T47D (cell line): ENCODE data around the gene CRTC3.
"Not testable (repeated sequence)": the region's sequence is repeated elsewhere in the genome, so short reads cannot be mapped to it uniquely, and the experiment has no call there.

Experiments
- DNase-seq, 2 experiments: peaks; one replicate each; pipeline versions ENCODE4 v3.0.0 to v3.0.0-alpha.2; 2011 to 2012; ENCODE audit warnings: low read depth in 1 of 2, low spot score in 1 of 2
- JUND ChIP-seq: IDR thresholded peaks from 2 replicates; pipeline ENCODE4 v1.6.1; 2012; ENCODE audit warnings: low read depth
- in situ Hi-C: cut with HindIII; loops from 2 replicates; pipeline ENCODE4 v1.10.0; 2016; ENCODE audit warnings: low sequenced_read_pairs, low pct_unique_long_range_greater_than_20kb

Gene CRTC3

DNA sequence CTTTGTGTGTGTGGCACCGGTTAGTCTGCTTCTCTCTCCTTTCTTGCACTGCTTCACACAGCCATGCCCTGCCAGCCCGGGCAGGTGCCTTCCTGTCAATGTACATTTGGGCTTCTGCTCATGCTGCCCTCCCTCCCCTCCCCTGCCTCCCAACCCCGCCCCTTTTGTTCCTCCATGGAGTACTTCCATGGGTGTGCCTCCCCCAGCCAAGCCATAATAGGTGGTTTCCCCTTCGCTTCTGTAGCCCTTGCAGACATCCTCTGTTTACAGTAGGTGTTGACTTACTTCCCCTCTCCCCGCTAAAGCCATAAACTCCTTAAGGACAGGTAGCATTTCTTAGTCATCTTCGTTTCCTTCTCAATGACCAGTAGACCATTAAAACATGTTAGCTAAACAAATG lies 31.8 kb upstream of the CRTC3 start:
- DNase-seq: no peak
- no peak for TF ChIP-seq JUND
- in situ Hi-C loops: no loop called here

DNA sequence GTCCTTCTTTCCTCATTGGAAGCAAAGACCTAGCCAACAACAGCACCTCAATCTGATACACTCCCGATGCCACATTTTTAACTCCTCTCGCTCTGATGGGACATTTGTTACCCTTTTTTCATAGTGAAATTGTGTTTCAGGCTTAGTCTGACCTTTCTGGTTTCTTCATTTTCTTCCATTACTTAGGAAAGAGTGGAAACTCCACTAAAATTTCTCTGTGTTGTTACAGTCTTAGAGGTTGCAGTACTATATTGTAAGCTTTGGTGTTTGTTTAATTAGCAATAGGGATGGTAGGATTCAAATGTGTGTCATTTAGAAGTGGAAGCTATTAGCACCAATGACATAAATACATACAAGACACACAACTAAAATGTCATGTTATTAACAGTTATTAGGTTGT lies 29.6 kb upstream of the CRTC3 start:
- no peak for TF ChIP-seq JUND
- in situ Hi-C loops: no loop called here
- DNase-seq: no peak

DNA sequence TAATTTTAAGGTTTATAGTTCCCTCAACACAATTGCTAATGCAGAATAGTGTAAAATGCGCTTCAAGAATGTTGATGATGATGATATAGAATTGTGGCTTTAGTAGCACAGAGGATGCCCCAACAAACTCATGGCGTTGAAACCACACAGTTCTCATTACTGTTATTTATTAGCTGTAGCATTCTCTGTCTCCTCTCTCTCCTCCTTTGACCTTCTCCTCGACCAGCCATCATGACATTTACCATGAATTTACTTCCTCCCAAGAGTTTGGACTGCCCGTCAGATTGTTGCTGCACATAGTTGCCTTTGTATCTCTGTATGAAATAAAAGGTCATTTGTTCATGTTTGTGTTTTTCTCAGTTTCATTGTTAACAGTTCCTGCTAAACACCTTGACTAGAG lies 27.8 kb upstream of the CRTC3 start:
- TF ChIP-seq JUND: no peak
- in situ Hi-C loops: no loop called here
- DNase-seq: no peak

DNA sequence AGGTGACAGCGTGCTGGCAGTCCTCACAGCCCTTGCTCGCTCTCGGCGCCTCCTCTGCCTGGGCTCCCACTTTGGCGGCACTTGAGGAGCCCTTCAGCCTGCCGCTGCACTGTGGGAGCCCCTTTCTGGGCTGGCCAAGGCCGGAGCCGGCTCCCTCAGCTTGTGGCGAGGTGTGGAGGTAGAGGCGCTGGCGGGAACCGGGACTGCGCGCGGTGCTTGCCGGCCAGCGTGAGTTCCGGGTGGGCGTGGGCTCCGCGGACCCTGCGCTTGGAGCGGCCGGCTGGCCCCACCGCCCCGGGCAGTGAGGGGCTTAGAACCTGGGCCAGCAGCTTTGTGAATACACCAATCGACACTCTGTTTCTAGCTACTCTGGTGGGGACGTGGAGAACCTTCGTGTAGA lies 18.9 kb upstream of the CRTC3 start:
- DNase-seq, in situ Hi-C loops: not testable (repeated sequence)

DNA sequence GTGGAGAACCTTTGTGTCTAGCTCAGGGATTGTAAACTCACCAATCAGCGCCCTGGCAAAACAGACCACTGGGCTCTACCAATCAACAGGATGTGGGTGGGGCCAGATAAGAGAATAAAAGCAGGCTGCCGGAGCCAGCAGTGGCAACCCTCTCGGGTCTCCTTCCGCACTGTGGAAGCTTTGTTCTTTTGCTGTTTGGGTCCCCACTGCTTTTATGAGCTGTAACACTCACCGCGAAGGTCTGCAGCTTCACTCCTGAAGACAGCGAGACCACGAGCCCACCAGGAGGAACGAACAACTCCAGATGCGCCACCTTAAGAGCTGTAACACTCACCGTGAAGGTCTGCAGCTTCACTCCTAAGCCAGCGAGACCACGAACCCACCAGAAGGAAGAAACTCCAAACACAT lies 18.5 kb upstream of the CRTC3 start:
- in situ Hi-C loops, DNase-seq: not testable (repeated sequence)

DNA sequence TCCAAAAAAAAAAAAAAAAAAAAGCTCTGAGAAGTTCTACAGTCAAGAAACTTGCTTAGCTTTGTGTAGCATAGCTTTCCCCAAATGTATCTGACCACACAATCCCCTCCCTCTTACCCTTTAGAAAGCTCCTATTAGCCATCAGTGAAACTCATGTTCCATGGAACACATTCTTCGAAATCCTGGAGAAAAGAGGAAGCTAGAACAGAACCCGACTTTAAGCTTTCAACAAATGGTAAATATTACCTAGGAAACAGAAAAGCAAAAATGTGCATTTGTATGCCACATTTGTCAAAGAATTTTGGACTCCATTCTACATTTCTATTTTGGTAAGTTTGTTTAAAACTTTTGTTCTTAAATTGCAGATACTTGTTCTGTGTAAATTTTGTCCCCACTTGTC lies 17.4 kb upstream of the CRTC3 start:
- in situ Hi-C loops: no loop called here
- no peak for TF ChIP-seq JUND
- no peak for DNase-seq

DNA sequence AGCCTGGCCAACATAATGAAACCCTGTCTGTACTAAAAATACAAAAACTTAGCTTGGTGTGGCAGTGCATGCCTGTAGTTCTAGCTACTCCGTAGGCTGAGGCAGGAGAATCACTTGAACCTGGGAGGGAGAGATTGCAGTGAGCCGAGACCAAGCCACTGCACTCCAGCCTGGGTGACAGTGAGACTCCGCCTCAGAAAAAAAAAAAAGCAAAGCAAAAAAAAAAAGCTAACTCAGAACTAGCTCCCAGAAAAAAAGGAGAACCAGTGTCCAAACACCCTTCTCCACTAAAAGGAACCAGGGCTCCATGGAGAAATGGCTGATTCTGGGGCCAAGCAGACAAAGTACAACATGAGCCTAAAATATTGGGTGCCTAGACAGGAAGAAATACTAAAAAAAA lies 16.7 kb upstream of the CRTC3 start:
- no peak for DNase-seq
- in situ Hi-C loops: no loop called here
- no peak for TF ChIP-seq JUND

DNA sequence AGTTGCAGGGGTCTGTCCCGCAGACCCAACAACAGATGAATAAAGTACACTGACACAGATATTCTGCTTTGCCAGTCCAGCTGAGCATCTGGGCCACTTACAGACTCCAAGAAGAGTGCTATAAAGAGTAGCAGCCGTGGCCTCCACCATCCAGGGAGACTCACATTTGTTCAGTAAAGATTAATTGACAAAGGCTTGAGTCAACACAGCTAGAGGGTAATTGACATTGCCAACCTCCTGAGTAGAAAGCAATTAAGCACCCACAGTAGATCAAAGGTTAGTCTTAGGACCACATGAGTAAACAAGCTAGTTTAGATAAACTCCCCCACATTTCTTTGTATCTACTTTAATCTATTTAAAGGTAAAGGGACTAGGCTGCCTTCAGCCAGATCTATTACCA lies 16.3 kb upstream of the CRTC3 start:
- no peak for TF ChIP-seq JUND
- in situ Hi-C loops: no loop called here
- no peak for DNase-seq

DNA sequence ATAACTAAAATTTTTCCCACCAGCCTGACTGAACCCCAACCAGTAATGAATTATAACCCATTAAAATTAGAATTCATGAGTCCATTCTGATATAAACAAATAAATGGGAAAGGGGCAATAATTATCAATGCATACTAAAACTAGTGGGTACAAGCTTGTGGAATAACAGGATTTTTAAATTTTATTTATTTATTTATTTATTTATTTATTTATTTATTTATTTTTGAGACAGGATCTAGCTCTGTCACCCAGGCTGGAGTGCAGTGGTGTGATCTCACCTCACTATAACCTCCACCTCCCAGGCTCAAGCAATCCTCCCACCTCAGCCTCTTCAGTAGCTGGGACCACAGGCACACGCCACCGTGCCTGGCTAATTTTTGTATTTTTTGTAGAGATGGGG lies 15.8 kb upstream of the CRTC3 start:
- DNase-seq, in situ Hi-C loops: not testable (repeated sequence)

DNA sequence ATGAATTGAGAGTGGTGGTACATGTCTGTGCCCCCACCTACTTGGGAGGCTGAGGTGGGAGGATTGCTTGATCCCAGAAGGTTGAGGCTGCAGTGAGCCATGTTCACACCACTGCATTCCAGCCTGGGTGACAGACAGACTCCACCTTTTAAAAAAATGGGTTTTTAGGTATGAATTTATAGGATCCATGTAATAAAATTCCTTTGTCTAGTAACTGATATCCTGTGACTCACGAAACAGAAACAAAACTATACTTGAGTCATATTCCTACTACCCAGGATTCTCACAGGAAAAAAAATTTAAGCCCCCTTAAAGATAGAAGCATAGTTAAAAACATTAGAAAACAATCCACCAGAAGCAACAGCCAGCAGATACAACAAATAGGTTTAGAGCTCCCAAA lies 10.0 kb upstream of the CRTC3 start:
- TF ChIP-seq JUND: no peak
- DNase-seq: no peak
- in situ Hi-C loops: no loop called here

DNA sequence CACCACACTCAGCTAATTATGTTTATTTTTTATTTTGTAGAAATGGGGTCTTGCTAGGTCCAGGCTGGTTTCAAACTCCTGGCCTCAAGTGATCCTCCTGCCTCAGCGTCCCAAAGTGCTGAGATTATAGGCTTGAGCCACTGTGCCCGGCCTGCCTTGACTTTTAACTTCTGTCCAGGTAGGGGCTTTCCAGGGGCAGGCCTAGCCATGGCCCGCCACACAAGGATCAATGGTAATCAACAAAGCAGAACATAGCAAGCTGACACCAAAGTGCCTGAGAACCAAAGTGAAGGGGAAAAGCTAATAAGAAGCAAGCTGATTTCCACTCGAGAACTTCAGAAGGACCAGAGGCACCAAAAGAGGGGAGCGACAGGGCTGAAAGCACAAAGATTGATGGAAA lies 9.4 kb upstream of the CRTC3 start:
- no peak for DNase-seq
- no peak for TF ChIP-seq JUND
- in situ Hi-C loops: no loop called here

DNA sequence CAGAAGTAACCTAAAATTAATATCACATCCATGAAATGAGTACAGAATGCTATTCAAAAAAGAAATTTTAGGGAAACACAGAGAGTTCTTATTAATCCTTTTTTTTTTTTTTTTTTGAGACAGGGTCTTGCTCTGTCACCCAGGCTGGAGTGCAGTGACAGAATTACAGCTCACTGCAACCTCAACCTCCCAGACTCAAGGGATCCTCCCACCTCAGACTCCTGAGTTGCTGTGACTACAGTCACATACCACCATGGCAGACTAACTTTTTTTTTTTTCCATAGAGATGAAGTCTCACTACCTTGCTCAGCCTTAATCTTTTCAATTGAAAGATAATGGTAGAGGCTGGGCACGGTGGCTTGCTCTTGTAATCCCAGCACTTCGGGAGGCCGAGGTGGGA lies 6.3 kb upstream of the CRTC3 start:
- DNase-seq: no peak
- in situ Hi-C loops: no loop called here
- TF ChIP-seq JUND: no peak

DNA sequence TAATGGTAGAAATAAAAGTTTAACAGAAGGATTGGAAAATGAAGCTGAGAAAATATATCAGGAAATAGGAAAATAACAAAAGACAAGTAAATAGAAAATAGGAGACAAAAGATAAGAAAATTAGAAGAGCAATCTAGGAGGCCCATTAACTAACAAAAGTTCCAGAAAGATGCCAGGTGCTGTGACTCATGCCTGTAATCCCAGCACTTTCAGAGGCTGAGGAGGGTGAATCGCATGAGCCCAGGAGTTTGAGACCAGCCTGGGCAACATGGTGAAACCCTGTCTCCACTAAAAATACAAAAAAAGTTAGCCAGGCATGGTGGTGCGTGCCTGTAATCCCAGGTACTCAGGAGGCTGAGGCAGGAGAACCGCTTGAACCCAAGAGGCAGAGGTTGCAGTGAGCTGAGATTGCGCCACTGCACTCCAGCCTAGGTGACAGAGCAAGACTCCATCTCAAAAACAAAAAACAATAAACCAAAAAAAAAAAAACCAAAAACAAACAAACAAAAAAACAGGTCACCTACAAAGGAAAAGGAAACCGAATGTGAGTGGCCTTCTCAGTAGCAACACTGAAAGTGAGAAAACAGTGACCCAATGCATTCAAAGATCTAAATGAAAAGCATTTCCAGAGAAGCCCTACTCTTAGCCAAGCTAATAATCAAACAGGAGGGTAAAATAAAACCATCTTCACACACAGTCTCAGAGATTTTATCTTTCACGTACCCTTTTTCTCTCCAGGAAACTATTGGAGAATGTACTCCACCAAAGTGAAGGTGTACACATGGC lies 5.5 kb upstream of the CRTC3 start:
- in situ Hi-C loops, DNase-seq: not testable (repeated sequence)

DNA sequence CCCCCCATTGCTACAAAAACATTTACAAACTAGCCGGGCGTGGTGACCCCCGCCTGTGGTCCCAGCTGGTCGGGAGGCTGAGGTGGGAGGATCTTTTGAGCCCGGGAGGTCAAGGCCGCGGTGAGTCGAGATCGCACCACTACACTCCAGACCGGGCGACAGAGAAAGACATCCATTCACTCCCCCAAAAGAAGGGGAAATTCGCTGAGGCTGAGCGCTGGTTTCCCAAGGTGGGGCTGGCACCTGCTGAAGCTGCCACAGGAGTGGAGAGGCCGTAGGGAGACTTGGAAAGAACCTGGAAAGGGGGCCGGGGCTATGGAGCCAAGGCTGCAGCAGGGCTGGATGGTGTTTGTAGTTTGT lies 732 bp upstream of the CRTC3 start:
- no peak for TF ChIP-seq JUND
- DNase-seq: no peak
- in situ Hi-C loops: no loop called here
